NCI-H226 (cell line): ENCODE results near the gene PDLIM1.

Experiments
- DNase-seq: peaks from one replicate; pipeline ENCODE4 v3.0.0-alpha.2; 2015

The PDLIM1 gene

DNA sequence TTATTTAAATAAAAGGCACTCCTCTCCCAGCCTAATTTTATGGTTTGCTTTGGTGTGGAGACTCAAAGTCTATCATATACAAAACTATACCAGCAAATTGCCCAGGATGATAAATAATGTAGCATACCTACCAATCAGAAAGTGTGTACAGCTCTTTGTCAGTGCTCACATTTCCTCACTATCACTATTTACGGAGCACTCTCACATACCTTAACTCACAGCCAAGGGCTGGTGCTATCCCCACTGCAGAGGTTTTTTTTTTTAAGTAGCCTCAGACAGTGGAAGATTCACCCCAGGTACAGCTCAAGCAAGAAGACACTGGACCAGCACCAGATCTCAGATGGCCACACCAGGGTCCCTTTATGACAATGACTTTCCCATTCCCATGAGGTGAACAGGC is 2.5 kb downstream of the PDLIM1 start:
- DNase-seq: no peak

DNA sequence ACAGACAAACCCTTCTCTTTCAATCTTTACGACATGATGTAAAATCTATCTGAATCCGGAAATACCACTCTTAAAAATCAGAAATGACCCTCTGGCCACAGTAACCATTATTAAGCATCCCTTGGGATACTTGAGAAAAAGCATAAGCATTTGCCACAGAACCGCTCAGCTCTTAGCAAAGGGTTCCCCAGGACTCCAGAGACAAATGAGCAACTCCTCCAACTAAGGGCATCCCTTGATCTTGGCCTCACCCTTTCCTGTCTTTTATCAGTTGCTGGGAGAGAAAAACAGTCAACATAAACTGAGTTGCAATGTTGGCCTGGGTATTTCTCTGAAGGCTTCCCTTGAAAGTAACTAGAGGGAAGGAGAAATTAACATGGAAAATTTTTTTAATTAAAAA is 3.5 kb downstream of the PDLIM1 start:
- peak; percentile 42 for DNase-seq

DNA sequence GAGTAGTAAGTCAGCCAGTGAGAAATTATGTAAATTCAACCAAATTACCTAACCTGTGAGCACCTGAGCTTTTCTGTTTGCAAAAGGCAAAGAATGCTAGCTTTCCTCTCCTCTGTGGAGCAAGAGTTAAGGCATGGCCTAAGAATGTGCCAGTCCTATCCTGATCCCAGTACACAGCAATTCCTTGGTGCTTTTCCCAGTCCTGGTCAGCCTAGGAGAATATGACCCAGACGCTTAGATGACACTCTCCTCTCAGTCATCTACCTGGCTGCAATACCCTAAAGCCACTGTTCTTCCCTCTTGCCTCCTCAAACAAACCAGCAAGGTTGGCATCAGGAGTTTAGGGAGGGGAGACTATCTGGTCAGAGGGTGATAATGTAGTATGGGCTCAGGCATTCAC is 4.1 kb downstream of the PDLIM1 start:
- no peak for DNase-seq

DNA sequence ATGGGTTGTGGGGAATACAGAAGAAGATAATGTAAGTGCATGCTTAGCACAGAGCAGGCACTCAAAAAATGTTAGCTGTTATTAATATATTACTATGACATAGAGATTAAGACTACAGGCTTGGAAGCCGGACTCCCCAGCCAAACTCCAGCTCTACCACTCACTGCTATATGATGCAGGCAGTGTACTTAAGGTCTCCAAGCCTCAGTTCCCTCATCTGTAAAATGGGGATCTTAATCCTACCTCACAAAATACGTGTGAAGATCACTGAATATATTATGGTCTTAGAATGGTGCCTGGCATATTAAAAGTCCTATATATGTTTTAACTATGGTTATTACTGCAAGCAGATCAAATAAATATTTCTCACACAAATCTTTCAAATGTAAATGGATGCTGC is 5.2 kb downstream of the PDLIM1 start:
- no peak for DNase-seq

DNA sequence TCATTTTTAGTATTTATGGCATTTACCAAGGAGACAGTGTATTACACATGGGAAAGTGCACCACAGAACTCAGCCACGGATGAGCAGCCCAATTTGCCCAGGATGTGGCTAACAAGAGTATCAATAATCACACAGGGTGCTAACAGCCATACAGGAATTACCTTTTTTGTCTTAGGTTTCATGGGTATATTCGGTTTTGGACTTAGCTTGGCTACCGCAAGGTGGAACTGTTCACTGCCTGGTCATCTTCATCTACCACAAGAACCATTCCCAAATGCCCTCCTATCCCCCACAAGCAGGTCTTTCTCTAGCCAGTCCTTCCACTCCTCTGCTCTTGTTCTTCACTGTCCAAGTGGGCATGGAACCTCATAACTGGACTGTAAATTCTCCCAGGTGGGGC is 6.0 kb downstream of the PDLIM1 start:
- DNase-seq: no peak

DNA sequence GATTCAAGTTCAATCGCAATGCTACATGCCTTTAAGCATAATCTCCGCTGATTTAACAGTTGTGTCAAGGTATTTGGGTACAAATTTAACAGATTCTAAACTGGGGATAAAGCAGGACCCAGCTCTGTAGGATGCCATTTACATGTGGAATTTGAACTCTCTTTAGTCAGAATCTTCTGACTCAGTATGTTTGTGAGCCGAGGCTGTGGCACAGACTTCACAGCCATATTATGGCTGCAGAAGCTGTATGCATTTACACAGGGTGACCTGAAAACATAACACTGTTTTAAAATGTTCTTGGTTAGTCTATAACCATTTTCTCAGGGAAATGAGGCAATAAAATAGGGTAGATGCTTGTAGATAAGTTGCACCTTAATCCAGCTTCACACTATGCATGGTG is 8.7 kb downstream of the PDLIM1 start:
- DNase-seq: no peak

DNA sequence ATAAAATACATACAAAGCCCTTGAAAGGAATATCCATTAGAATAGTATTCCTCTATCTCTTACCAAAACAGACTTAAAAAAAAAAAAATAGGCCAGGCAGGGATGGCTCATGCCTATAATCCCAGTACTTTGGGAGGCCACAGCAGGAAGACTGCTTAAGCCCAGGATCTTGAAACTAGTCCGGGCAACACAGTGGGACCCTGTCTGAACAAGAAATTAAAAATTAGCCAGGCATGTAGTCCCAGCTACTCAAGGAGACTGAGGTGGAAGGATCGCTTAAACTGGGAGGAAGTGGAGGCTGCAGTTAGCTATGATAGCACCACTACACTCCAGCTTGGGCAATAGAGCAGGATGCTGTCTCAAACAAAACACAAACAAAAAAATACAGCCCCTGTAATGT is 9.6 kb downstream of the PDLIM1 start:
- DNase-seq: no peak

DNA sequence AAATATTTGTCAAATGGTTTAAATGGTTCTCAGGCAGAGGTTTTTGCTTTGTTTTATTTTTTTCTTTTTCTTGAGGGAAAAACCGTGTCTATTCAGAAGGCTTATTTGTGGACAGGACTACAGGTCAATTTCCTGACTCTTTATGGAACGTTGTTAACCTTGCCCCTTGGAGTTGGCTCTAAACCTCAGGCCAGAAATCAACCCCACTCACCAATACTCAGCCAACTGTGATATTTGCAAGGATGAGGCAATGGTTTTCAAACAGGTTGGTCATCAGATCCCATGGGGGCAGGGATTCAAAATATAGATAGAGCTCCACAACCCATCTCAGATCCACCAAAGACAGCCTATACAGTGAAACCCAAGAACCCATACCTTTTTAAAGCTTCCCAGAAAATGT is 10.2 kb downstream of the PDLIM1 start:
- DNase-seq: no peak

DNA sequence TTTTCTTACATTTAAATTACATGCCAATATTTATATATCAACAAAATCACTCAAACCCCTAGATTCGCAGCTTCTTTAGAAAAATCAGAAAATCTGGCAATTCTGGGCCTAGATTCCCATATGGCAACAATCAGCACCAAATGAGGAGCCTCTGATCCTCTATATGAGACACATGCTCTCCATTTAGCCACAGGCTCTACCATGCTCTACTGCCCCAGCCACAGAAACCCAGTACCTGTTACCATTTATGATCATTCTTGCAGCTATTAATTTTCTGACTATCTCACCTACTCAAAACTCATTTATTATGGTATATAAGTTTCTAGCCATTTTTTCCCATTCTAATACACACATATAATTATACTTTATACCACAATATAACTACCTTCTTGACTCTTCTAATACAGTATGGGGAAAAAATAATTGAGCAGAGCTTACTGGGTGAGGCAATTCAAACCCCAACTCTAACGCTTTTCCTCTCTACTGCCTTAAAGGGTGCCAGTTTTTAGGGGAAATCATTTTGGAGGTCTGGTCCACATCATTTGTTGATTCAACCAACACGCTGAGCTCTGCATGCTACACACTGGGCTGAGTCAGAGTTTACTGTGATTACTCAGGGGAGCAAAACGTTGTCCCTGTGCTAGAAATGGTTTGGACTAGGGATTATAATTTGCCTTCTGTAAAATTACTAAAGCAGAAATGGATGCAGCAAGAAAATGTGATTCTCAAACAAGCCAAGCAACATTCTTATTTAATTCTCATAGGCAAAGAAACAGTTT is 11.6 kb downstream of the PDLIM1 start:
- peak; percentile 37 for DNase-seq

DNA sequence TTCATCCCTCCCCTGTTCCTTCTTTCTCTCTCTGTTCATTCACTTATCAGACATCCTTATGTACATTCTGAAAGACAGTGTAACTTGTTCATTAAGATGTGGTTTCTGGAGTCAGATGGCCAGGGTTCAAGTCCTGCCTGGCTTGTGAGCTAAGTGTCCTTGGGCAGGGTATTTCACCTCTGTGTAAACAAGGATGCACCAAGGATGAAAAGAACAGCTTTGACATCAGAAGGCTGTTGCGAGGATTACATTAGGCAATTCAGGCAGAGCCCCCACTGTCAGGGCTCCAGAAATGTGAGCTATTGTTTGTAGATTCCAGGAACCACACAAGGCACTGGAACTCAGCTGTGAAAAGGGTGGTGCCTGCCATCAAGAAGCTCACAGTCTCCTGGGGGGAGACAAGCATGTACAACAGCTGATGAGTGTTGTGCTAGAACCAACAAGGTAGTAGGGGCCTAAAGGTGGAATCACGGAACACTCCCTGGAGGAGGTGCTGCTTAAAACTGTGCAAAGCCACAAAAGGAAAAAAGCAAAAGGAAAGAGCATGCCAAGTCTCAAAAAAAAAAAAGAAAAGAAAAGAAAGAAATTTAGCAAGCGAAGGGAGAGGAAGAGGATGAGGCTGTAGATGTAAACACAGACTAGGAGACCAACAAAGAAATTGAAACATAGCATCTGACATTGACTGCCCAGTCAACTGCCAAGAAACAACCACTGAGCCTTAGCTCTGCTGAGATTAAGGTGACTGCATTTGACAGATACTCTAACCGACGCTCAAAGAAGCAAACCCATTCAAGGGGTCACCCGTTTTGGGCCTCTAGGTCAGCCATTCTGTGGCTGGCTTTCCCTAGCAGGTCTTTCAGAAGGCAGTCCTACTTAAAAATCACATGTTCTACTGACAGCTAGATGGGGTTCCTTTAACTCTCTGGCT is 12.5 kb downstream of the PDLIM1 start:
- no peak for DNase-seq

DNA sequence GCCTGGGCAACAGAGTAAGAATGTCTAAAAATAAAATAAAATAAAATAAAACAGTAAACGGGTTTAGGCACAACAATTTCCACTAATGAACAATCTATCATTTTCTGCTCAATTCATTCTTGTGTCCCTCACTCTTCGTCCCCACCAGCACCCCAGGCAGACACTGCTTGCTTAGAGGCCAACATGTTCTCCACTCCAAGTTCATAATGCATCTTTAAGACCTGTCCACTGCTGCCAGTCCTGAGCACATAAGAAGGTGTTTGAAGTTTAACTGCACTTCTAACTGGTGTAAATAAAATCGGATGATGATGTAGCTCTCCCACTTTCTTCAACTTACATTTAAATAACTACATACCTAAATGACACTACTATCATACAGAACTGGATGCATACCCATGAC is 13.2 kb downstream of the PDLIM1 start:
- DNase-seq: no peak

DNA sequence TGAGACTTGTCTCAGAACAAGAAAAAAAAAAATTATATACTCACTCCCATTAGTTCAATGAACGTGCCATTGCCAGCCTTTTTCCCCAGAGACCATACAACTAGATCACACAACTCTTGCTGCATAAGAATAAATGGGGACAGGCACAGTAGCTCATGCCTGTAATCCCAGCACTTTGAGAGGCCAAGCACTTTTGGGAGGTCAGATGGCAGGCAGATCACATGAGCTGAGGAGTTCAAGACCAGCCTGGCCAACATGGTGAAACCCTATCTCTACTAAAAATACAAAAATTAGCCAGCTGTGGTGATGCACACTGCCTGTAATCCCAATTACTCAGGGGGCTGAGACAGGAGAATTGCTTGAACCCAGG is 13.6 kb downstream of the PDLIM1 start:
- no peak for DNase-seq

DNA sequence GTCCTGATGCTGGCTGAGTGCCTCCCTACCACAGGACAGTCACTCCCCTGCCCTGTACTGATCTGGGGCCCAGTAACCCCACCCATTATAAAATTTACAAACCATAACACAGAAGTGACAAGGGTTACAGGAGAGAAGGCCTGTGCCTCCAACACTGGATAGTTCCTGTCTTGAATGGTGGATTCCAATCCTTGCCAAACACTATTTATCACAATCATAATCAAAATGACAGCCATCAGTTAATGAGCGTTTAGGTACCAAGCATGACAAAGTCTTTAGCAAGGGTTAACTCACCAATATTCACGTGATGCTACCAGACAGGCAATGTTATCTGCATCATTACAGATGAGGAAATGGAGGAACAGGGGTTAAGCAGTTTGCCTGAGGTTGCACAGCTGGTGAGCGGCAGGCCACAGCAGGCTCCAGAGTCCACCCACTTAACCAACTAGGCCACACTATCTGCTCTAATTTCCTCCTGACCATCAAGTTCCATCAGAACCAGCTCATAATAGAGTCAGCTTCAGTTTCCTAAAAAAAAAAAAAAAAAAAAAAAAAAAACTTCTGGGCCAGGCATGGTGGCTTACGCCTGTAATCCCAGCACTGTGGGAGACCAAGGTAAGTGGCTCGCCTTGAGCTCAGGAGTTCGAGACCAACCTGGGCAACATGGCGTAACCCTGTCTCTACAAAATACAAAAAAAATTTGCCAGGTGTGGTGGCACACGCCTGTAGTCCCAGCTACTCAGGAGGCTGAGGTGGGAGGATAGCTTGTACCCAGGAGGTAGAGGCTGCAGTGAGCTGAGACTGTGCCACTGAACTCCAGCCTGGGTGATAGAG is 14.2 kb downstream of the PDLIM1 start:
- no peak for DNase-seq

DNA sequence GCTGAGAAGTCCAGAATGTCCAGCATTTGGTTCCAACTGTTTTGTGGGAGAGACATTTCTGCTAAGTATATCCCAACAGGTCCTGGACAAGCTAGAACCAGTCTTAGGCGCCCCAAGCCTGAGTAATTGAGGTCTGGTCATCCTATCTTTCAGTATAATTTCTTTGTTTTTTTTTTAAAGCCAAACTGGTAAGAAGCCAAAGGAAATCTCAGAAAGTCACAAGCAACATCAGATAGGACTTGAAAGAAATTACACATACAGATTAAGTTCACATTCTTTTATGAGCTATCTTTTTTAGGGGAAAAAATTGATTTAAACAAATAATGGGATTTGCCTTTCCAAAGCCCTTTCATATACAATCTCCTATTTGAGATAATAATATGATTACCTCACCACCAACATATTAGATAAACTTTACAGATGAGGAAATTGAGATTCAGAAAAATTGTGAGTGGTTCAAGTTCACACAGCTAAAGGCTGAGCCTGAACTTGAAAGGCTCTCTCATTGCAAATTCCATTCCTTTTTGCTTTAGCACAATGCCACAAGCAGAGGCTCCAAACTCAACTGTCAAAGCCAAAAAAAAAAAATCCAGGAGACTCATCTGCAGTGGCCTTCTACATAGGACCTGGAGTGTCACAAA is 15.0 kb downstream of the PDLIM1 start:
- peak; percentile 63 for DNase-seq

DNA sequence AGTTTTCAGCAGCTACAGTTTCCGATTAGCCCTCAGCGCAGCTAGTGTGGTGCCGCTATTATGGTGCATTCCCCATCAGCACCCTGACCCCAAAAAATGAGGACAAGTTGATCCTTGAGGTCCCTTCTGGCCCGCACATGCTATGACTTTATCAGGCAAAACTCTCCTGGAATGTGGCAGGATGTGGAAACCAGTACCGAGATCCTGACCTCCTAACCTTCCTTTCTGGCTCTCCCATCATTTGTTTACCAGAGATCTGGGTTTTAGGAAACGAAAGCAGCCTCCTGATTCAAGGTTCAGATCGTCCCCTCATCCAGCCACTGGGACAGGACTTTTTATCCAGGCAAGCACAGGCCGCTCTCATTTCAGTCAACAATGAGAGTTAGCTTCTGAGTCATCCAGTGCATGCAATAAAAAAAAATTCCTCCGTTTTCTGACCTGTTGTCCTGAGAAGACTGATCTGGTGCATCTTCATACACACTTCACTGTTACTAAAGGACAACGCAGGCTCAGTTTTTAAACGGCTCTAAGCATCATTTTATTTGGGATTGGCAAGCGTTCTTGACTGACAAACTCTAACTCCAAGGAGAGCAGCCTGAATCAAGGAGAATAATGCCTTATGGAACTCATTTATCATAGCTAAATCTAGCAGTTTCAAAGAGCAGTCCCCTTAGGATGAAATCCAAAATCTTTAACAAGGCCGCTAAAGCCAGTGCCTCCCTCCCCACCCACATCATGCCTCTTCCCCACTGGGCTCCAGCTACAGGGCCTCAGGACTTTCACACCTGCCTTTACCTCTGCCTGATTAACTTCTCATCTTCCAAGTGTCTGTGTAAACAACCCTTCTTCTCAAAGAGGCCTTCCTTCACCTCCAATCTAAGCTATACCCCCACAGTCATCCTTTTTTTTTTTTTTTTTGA is 17.1 kb downstream of the PDLIM1 start:
- DNase-seq: peak; percentile 73

DNA sequence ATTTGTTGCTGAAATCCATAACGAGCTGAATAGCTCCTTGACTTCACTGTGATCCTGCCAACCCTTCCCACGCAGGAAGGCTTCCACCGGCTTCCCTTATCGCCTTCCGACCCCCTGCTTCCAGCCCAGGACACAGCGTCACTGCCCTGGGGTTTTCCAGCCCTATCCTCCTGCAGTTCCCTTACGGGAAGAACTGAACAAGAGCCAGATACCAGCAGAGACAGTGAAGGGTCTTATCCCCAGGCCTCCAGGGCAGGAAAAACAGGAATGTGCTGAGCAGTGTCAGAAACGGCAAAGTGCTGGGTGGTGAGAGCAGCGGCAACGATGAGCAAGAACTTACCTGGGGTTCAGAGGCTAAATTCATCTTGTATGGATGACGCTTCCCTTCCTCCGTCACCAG is 22.4 kb downstream of the PDLIM1 start:
- peak; percentile 99 for DNase-seq

DNA sequence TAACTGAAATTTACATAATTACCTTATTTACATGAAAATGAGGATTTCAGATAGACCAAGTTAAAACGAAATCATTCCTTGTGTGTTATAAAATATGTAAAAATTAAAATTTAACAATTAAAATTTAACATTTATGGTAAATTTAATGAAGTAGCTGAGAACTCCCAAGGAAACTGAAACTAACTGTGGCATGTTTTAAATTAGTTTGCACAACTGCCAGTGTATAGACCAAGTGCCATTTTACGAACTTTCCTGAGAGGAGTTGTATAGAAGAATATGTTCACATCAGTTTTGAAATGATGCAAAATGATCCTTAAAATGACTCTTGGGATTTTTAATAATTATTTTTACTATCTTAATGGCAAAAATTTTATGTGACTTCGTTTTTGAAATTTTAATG is 23.6 kb downstream of the PDLIM1 start:
- no peak for DNase-seq

DNA sequence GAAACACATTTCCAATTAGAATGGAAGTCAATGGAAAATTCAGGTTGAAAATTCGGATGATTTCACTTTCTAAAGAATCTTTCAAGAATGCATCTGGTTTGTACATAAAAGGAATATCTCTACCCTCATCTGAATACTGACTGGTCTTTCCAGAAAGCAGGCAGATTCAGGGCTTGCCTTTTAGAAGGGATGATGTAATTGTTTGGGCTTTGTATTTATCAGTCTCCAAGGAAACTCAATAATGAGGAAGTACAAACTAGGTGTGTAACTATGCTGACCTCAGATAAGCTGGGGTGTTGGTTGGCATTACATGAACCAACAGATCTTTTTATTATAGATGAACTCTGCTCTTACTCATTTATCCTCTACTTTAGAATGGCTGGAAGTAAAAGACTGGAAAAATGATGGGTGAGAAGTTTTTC is 24.1 kb downstream of the PDLIM1 start:
- DNase-seq: peak; percentile 96

DNA sequence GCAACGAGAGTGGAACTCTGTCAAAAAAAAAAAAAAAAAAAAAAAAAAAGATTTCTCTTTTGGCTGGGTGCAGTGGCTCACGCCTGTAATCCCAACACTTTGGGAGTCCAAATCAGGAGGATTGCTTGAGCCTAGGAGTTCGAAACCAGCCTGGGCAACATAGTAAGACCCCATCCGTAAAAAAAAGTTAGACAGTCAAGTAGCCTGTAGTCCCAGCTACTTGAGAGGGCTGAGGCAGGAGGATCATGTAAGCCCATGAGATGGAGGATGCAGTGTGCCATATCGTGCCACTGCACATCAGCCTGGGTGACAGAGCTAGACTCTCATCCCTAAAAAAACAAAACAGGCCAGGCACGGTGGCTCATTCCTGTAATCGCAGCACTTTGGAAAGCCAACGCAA is 25.2 kb downstream of the PDLIM1 start:
- no peak for DNase-seq

DNA sequence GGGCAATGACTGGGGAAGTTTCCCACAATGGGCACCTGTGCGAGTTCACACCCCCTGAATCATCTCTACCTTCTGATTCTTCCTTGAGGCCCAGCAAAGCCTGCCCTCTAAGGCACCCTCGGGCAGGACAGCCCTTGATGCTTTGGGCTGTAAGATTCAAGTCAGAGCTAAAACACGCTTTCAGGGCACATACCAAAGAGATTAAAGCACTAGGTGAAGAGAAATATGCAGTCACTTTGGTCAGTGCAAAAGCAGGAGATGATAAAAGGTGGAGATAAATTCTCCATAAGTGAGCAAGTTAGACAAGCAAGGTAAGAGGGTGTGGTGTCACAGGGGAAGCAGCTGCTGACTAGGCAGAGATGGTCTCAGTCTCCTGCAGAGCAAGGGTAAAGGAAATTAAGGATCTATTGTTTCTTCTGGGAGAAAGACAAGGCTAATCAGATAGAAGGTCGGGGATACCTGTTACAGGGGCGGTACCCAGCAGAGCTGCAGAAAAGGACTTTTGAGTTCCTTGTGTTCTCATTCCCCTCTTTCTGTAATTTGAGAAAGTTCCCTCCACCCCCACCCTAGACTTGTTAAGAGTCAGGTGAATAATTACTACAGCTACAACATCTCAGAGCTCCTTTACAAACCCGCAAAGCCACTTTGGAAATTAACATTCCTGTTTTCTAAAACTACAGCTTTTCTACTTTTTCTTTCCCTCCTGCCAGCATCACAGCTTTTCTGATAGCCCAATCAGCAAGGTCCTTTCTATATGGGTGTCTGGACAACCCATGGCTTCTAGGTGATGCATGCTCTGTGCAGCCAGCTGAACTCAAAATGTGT is 26.4 kb downstream of the PDLIM1 start:
- peak; percentile 88 for DNase-seq

DNA sequence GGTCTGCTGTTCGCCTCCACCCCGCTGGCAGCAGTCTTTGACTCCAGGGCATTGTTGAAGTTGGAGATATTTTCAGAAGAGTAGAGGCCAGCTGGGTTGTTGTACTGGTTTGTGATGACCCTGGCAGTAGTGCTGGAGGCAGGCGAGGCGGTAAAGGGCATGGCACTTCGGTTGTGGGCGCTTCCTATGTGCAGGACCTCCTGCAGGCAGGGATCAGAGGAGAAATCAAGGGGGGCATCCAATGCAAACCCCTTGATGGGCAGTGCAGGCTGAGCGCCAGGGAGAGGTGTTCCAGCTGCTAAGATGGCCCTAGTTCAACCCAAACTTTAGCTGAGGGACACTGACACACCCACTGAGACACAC is 27.0 kb downstream of the PDLIM1 start:
- no peak for DNase-seq
